GM12878 (cell line): ENCODE measurements around the gene RASGRP3. TPM values are rescaled to one million over a fixed set of nuclear protein-coding genes. Genes with fewer than 3 reads are reported as not detected.

Experiments used
- ATAC-seq: fragments of 200-7000 bp; cut with Tn5 transposase; 3 replicates; pipeline ENCODE4 v1.9.1; 2020; ENCODE audit warnings: mild to moderate bottlenecking, moderate library complexity
- BruUV-seq: library from RNA; stranded (reverse); fragments of 400-500 nt; replicated peaks from 2 replicates; lab custom pipeline; 2021; lab: Mats Ljungman, UMichigan
- CTCF ChIA-PET: fragments of 300-600 bp; sonication (Branson Sonifier 250); formaldehyde crosslinking; extraction: SDS; loops from one replicate; lab custom pipeline; 2021; ENCODE audit warnings: inconsistent platforms; lab: Yijun Ruan, JAX
- POLR2A ChIA-PET: fragments of 350-600 bp; formaldehyde crosslinking; extraction: SDS; loops from one replicate; lab custom pipeline; 2021; ENCODE audit warnings: inconsistent platforms; lab: Charles Lee
- RAD21 ChIA-PET: fragments of 300-600 bp; sonication (Branson Sonifier 250); formaldehyde crosslinking; loops from one replicate; lab custom pipeline; 2023; ENCODE audit warnings: antibody characterized with exemption; ENCODE audit not compliant: unreplicated experiment; lab: Charles Lee
- SMC1A ChIA-PET: fragments of 300-600 bp; sonication (Branson Sonifier 250); formaldehyde crosslinking; loops from one replicate; lab custom pipeline; 2023; ENCODE audit not compliant: unreplicated experiment, uncharacterized antibody; lab: Charles Lee
- DNase-seq: peaks from one replicate; pipeline ENCODE4 v3.0.0-alpha.2; 2011; ENCODE audit warnings: low read depth, low spot score
- FAIRE-seq: peaks from 3 replicates; lab custom pipeline; 2011; peaks lifted over from hg19 to GRCh38; lab: Jason Lieb, UNC
- H2AFZ ChIP-seq: 2 replicates; pipeline ENCODE4 v1.6.0; 2011; ENCODE audit warnings: low read depth, low read length, control low read depth; ENCODE audit not compliant: control insufficient read depth
- H3K27ac ChIP-seq: 2 replicates; pipeline ENCODE4 v1.5.1; 2011; ENCODE audit warnings: control low read depth; ENCODE audit not compliant: control insufficient read depth, insufficient read depth
- H3K27me3 ChIP-seq, 2 experiments: replicated peaks in 1 of 2; 2 replicates each; pipeline versions ENCODE4 v1.6.0 to v1.6.1; 2011; ENCODE audit warnings: low read length in 1 of 2; ENCODE audit not compliant: control insufficient read depth in 2 of 2, insufficient read depth in 2 of 2
- H3K36me3 ChIP-seq, 2 experiments: 2 replicates each; pipeline ENCODE4 v1.5.1; 2011; ENCODE audit warnings: low read length in 1 of 2; ENCODE audit not compliant: control insufficient read depth in 2 of 2, insufficient read depth in 2 of 2
- H3K4me1 ChIP-seq: 2 replicates; pipeline ENCODE4 v1.6.1; 2011; ENCODE audit warnings: mild to moderate bottlenecking, low read length, moderate library complexity, mixed read lengths; ENCODE audit not compliant: control insufficient read depth, insufficient read depth
- H3K4me2 ChIP-seq: 2 replicates; pipeline ENCODE4 v1.6.0; 2011; ENCODE audit warnings: control low read depth; ENCODE audit not compliant: control insufficient read depth, insufficient read depth
- H3K4me3 ChIP-seq: fragments of 200-600 bp; sonication (generic); 2 replicates; pipeline ENCODE4 v1.5.1; 2016
- H3K79me2 ChIP-seq: 2 replicates; pipeline ENCODE4 v1.6.0; 2011; ENCODE audit warnings: low read length; ENCODE audit not compliant: control insufficient read depth, insufficient read depth
- H3K9ac ChIP-seq: 2 replicates; pipeline ENCODE4 v1.8.0; 2011; ENCODE audit warnings: low read length, control low read depth, mixed read lengths; ENCODE audit not compliant: control insufficient read depth, insufficient read depth
- H3K9me3 ChIP-seq: replicated peaks from 3 replicates; pipeline ENCODE4 v1.5.1; 2011; ENCODE audit warnings: mild to moderate bottlenecking, low read length; ENCODE audit not compliant: control insufficient read depth, insufficient read depth
- H4K20me1 ChIP-seq: 2 replicates; pipeline ENCODE4 v1.6.0; 2011; ENCODE audit not compliant: control insufficient read depth, insufficient read depth
- E2F8 ChIP-seq: fragments of 450-650 bp; IDR thresholded peaks from 2 replicates; pipeline ENCODE4 v1.6.1; 2018; ENCODE audit warnings: mild to moderate bottlenecking, low read depth, moderate library complexity; ENCODE audit not compliant: partially characterized antibody
- E4F1 ChIP-seq: fragments of 450-650 bp; IDR thresholded peaks from 2 replicates; pipeline ENCODE4 v1.6.1; 2018; ENCODE audit warnings: borderline replicate concordance, mild to moderate bottlenecking; ENCODE audit not compliant: partially characterized antibody
- GABPA ChIP-seq: IDR thresholded peaks from 2 replicates; pipeline ENCODE4 v1.6.1; 2014; ENCODE audit warnings: antibody characterized with exemption, low read depth, mild to moderate bottlenecking, inconsistent platforms
- MXI1 ChIP-seq: fragments of 150-350 bp; IDR thresholded peaks from 2 replicates; pipeline ENCODE4 v1.6.1; 2011; ENCODE audit warnings: low read depth, mild to moderate bottlenecking, inconsistent platforms, low read length, improper control_type of control experiment
- NFIC ChIP-seq: IDR thresholded peaks from 2 replicates; pipeline ENCODE4 v1.6.1; 2012; ENCODE audit warnings: low read depth, mild to moderate bottlenecking, inconsistent platforms, low read length, moderate library complexity
- NR2F1 ChIP-seq: fragments of 450-650 bp; conservative IDR thresholded peaks from 2 replicates; pipeline ENCODE4 v1.6.1; 2017; ENCODE audit warnings: mild to moderate bottlenecking
- WGBS: methylation state at CpG from one replicate; pipeline ENCODE4 v1.1.6; 2016; ENCODE audit warnings: low lambda C conversion rate; ENCODE audit not compliant: insufficient replicate concordance, insufficient coverage; ENCODE audit errors: missing lambda C conversion rate; 5-methylcytosine and 5-hydroxymethylcytosine counted together
- in situ Hi-C: fragments of 300-500 bp; cut with MboI; formaldehyde crosslinking; loops from 9 replicates; pipeline ENCODE4 v1.14.3; 2018; ENCODE audit warnings: mixed read lengths
- intact Hi-C: fragments of 100-400 bp; cut with micrococcal nuclease; formaldehyde crosslinking; loops from one replicate; pipeline ENCODE4 v1.14.2; 2022; ENCODE audit not compliant: unreplicated experiment
- polyA plus RNA-seq, 11 experiments: library from polyadenylated mRNA; depleted of rRNA in 4 of 11; unstranded in 6 of 11; stranded (reverse) in 5 of 11; fragments of >200 nt; fragmentation: Nextera tagmentation in 4 of 11; fragmentation: Illumina TruSeq in 1 of 11; extraction: Ambion mirVana in 4 of 11; extraction: Trizol in 1 of 11; gene quantifications; 1 replicate in 1 of 11; 2 replicates in 10 of 11; pipeline versions ENCODE4 v1.2.1 to v1.2.3, GENCODE V29; 2011 to 2016; ENCODE audit warnings: inconsistent platforms in 2 of 11, missing spikeins in 2 of 11, low read depth in 1 of 11
- total RNA-seq, 4 experiments: library from RNA; depleted of rRNA in 3 of 4; stranded (reverse); fragments of >200 nt in 3 of 4; fragmentation: Illumina TruSeq in 1 of 4; extraction: Trizol in 1 of 4; gene quantifications; 2 replicates each; pipeline versions ENCODE4 v1.2.1 to v1.2.3, GENCODE V29; 2013 to 2021

RASGRP3 gene
- total and polyA plus RNA-seq, 10 of the 15 experiments (the other 5 are each of a cell fraction or from before 2014, with no cell fraction given), result 31.6 to 106 (median 64.7) TPM

GRCh38 chr2:33607251-33607721, 130.8 kb downstream of the RASGRP3 start:
- in situ Hi-C loops (no loop called here), intact Hi-C loops (no loop called here)
- H3K36me3 ChIP-seq, result no peaks in the 10 kb centered on the region
- POLR2A ChIA-PET, result interaction anchor here (0.6 kb wide), 1 partner anchor 34 kb away, joined by 4 read pairs; no protein-coding TSS in a partner anchor
- SMC1A ChIA-PET, result no interaction called here
- H3K4me2 ChIP-seq, result no peak overlapping the region
- CTCF ChIA-PET, result interaction anchor here (1.3 to 2.4 kb wide), 2 partner anchors 8 to 24 kb away, joined by 4 to 5 read pairs; partner anchors contain the start of gene FAM98A
- H3K27ac ChIP-seq, result no peak overlapping the region
- no peak overlapping the region for H3K4me3 ChIP-seq
- no peaks in the 10 kb centered on the region for H3K79me2 ChIP-seq
- no peaks in the 10 kb centered on the region for H3K9me3 ChIP-seq
- no peaks in the 10 kb centered on the region for H4K20me1 ChIP-seq
- no peaks in the 10 kb centered on the region for H3K27me3 ChIP-seq
- no TSS peak for BruUV-seq
- no peak for FAIRE-seq
- WGBS, result 46% methylated on average over 4 of the region's 4 CpGs
- no peaks in the 10 kb centered on the region for H3K4me1 ChIP-seq
- no peak overlapping the region for H3K9ac ChIP-seq
- no peak overlapping the region for H2AFZ ChIP-seq
- ATAC-seq, result no peak
- DNase-seq, result no peak
- RAD21 ChIA-PET, result no interaction called here
- no peak for TF ChIP-seq GABPA
- no peak for TF ChIP-seq NFIC

- no peak for TF ChIP-seq E2F8
- no peak for TF ChIP-seq MXI1
- no peak for TF ChIP-seq E4F1
- no peak for TF ChIP-seq NR2F1
- in situ Hi-C loops (no loop called here), intact Hi-C loops (no loop called here)
- Histone ChIP-seq H3K27me3 (no peaks in the 10 kb centered on the region), H2AFZ (no peak overlapping the region), H3K4me2 (no peak overlapping the region), H3K36me3 (no peaks in the 10 kb centered on the region), H3K4me3 (no peak overlapping the region), H3K4me1 (no peaks in the 10 kb centered on the region), H3K9me3 (no peaks in the 10 kb centered on the region), H3K9ac (no peak overlapping the region), H4K20me1 (no peaks in the 10 kb centered on the region), H3K27ac (no peak overlapping the region), H3K79me2 (no peaks in the 10 kb centered on the region)
- no peak for FAIRE-seq
- ATAC-seq, result no peak
- BruUV-seq, result no TSS peak
- ChIA-PET SMC1A (no interaction called here), RAD21 (no interaction called here), POLR2A (interaction anchor here (0.6 kb wide), 1 partner anchor 34 kb away, joined by 4 read pairs; no protein-coding TSS in a partner anchor), CTCF (interaction anchor here (1.3 to 2.4 kb wide), 2 partner anchors 9 to 25 kb away, joined by 4 to 5 read pairs; partner anchors contain the start of gene FAM98A)
- 92% methylated on average over 2 of the region's 2 CpGs for WGBS
- no peak for DNase-seq
These were observed 131.5 kb downstream of the RASGRP3 start for GRCh38 chr2:33607905-33608304.
